HCT116 (cell line): ENCODE measurements around the gene PRDM8.

Source experiments
- CTCF ChIP-seq, 3 experiments: fragments of 200-600 bp in 1 of 3; sonication (generic) in 1 of 3; IDR thresholded peaks in 2 of 3; conservative IDR thresholded peaks in 1 of 3; 2 replicates each; pipeline ENCODE4 v1.5.1; 2012 to 2017; ENCODE audit warnings: low read depth in 2 of 3, low read length in 2 of 3, antibody characterized with exemption in 1 of 3, borderline replicate concordance in 1 of 3, control low read depth in 1 of 3, mild to moderate bottlenecking in 1 of 3, mixed read lengths in 1 of 3, mixed run types in 1 of 3, moderate library complexity in 1 of 3; ENCODE audit not compliant: insufficient read depth in 1 of 3
- ELF1 ChIP-seq: IDR thresholded peaks from 2 replicates; pipeline ENCODE4 v1.6.1; 2012; ENCODE audit warnings: low read depth, borderline replicate concordance
- EZH2 ChIP-seq: fragments of 200-600 bp; sonication (generic); IDR thresholded peaks from 2 replicates; pipeline ENCODE4 v1.6.1; 2017; ENCODE audit warnings: antibody characterized with exemption, mixed run types
- EZH2phosphoT487 ChIP-seq: fragments of 200-600 bp; IDR thresholded peaks from 2 replicates; pipeline ENCODE4 v1.6.1; 2018; ENCODE audit warnings: antibody characterized with exemption, borderline replicate concordance
- JUND ChIP-seq: IDR thresholded peaks from 2 replicates; pipeline ENCODE4 v1.6.1; 2012
- MAX ChIP-seq: IDR thresholded peaks from 2 replicates; pipeline ENCODE4 v1.6.1; 2012
- POLR2A ChIP-seq: IDR thresholded peaks from 2 replicates; pipeline ENCODE4 v1.7.0; 2011; ENCODE audit warnings: borderline replicate concordance; ENCODE audit not compliant: insufficient read depth, insufficient read length; ENCODE audit errors: extremely low read depth
- RAD21 ChIP-seq: IDR thresholded peaks from 2 replicates; pipeline ENCODE4 v1.6.1; 2012; ENCODE audit warnings: low read depth, mild to moderate bottlenecking
- SIN3A ChIP-seq: IDR thresholded peaks from 2 replicates; pipeline ENCODE4 v1.6.1; 2012; ENCODE audit warnings: low read depth
- ZBTB33 ChIP-seq: IDR thresholded peaks from 2 replicates; pipeline ENCODE4 v1.6.1; 2011; ENCODE audit warnings: mild to moderate bottlenecking, low read length, moderate library complexity; ENCODE audit not compliant: insufficient replicate concordance; ENCODE audit errors: extremely low read depth
- ZNF274 ChIP-seq: fragments of 200-500 bp; sonication (Bioruptor generic); IDR thresholded peaks from 2 replicates; pipeline ENCODE4 v1.6.1; 2014; ENCODE audit warnings: mild to moderate bottlenecking, low read depth, low read length, inconsistent platforms

DNA sequence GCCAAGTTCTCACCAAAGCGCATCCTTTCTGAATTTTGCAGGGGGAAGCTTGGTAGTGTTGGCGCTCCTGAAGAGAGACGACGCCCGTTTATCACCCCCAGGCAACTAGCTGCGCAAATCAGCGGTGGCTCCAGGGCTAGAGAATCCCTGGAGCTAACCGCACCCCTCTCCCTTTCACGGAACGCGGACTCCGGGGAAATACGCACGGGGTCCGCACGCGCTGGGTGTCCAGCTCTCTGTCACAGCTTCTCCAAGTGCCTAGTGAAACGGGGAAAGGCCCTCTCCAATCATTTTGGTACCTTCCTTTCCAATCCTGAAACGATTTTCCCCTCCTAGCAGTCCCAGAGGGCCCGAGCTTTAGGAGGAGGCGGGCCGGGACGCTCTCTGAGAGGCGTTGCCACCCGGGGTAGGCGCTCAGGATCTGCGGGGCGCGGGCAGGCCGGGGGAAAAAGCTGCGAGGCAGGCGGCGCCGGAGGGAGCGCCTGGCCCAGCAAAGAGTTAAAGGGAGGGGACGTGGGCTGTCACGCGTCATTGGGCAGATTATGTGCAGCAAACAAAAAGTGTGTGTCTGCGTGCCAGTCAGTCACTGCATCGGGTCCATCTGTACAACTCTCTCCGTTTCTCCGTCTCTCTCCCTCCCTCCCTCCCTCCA, at the start of gene PRDM8:
- no peak for TF ChIP-seq CTCF (IDR thresholded peaks at IDR 0.05 in 2 of 3, conservative IDR thresholded peaks at IDR 0.05 in 1 of 3; ENCODE audit: borderline replicate concordance in 1 of 3, insufficient read depth in 1 of 3, low read depth in 2 of 3, low read length in 2 of 3)
- no peak for TF ChIP-seq POLR2A
- no peak for TF ChIP-seq EZH2phosphoT487
- no peak for TF ChIP-seq RAD21
- no peak for TF ChIP-seq MAX
- TF ChIP-seq ZBTB33, result no peak
- TF ChIP-seq ELF1, result no peak
- TF ChIP-seq SIN3A, result no peak
- TF ChIP-seq EZH2, result no peak
- no peak for TF ChIP-seq JUND
- TF ChIP-seq ZNF274, result no peak
